GM19240 (cell line): ENCODE measurements around the gene HNRNPA1.

Experiments used
- DNase-seq: peaks from one replicate; pipeline ENCODE4 v3.0.0; 2011; ENCODE audit warnings: low spot score; ENCODE audit not compliant: insufficient read length

HNRNPA1 gene

DNA sequence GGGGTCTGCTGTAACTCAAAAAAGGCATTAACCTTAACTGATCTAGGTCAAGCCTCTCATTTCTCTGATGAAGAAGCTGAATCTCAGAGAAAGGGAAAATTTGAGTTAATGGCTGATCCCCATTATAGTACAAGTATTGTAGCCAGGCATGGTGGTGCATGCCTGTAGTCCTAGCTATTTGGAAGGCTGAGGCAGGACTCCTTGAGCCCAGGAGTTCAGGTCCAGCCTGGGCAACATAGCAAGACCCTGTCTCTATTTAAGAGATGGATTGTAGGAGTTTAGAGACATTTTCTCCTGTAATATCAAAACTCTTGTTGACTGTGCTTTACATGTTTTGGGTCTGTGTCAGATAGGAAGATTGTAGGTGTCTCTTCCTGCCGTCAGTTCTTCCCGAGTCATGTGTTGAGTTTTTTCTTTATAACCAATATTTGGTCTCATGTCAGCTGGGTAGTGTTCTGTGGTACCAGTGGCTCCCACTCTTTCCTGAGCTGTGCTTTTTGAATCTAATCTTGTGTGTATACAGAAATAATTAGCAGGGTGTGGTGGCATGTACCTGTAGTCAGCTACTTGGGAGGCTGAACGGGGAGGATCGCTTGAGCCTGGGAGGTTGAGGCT is 53.0 kb downstream of the HNRNPA1 start:
- DNase-seq, result no peak
